G401.6 (cell line): Measurements from ENCODE around the gene GART.

Experiments used
- FAIRE-seq: peaks from 2 replicates; lab custom pipeline; 2012; peaks lifted over from hg19 to GRCh38; lab: Jason Lieb, UNC

GART gene

DNA sequence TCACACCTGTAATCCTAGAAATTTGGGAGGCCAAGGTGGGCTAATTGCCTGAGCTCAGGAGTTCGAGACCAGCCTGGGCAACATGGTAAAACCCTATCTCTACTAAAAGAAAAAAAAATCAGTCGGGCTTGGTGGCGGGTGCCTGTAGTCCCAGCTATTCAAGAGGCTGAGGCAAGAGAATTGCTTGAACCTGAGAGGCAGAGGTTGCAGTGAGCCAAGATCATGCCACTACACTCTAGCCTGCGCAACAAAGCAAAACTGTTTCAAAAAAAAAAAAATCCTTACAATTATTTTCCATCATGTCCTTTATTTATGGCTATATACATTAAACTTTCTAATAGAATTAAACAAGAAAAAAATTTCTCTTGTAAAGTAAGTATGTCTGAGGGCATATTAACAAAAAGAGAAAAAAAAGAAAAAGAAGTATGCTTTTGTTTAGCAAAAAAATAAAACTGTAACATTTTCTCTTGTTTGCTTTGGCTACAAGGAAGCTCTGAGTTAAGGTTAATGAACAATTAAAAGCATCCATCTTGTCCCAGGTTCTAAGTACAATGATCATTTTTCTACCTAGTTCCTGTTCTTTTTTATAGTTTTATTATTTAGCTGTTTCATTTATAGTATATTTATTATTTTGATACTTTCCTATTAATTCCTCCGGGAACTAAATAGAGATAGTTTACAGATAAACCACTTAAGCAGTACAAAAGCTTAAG, 80.2 kb downstream of the GART start:
- FAIRE-seq, result peak; percentile 74

DNA sequence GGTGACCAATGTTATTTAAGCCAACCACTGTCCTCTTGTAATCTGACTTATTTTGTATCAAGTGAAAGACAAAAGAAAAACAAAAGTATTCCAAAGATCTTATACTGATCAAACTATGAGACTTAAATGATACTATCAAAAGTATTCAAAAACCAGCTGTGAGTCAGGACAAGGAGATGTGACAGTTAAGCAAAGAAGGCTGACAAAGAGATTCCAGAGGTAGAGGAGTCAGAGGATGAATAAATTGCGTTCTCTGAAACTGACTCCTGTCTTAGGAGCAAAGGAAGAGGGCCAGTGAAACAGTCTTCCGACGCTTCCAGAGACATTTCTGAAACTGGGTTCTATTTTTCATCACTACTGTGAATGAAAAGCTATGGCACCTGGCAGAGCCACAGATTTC, 83.1 kb downstream of the GART start:
- no peak for FAIRE-seq

DNA sequence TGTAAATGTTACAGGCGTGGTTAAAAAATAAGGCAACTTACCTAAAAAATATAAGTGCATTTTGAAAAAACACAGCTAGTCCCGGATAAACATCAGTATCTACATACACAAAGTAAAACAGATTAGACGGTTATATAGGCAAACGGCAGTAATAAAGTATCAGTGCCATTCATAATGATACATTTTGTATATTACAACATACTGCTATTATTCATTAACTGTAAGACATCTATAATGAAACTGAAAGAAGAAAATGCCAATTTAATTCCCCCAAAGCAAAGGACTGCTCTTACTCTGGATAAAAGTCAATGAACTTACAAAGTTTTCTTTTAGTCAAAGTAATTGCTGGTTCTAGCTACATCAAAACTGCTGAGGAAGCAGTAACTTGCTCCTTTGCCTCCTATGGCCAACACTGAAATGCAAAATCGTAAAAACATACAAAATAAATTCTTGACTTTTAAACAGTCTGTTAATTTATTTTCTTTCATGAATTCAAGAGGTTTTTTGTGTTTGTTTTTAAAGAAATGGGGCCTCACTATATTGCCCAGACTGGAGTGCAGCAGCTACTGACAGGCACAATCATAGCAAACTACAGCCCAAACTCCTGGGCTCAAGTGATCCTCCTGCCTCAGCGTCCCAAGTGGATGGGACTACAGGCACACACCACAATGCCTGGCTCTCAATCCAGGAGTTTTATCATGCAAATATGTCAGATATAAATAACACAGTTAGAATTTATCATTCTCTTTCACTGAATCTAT, 86.1 kb downstream of the GART start:
- peak; percentile 23 for FAIRE-seq
